GM19043 (cell line): Measurements from ENCODE around the gene OR6B1.
"Not testable (repeated sequence)": the region's sequence is repeated elsewhere in the genome, so short reads cannot be mapped to it uniquely, and the experiment has no call there.

ENCODE experiments used
- ATAC-seq: cut with Tn5 transposase; IDR thresholded peaks from one replicate; pipeline ENCODE4 v1.9.1; 2021; ENCODE audit warnings: low read depth; ENCODE audit not compliant: unreplicated experiment

Gene OR6B1

DNA sequence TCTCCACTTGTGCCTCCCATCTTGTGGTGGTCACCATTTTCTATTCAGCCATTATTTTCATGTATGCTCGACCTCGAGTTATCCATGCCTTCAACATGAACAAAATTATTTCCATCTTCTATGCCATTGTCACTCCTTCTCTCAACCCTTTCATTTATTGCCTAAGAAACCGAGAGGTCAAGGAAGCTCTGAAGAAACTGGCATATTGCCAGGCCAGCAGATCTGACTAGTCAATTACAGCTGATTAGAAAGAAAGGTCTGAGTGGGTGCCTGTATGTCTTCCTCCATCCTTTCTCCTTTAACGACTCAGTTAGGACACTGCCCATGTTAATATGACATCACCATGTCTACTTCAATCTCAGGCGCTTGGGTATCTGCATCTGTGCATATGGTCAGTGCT, 4.6 kb downstream of the OR6B1 start:
- no peak for ATAC-seq

DNA sequence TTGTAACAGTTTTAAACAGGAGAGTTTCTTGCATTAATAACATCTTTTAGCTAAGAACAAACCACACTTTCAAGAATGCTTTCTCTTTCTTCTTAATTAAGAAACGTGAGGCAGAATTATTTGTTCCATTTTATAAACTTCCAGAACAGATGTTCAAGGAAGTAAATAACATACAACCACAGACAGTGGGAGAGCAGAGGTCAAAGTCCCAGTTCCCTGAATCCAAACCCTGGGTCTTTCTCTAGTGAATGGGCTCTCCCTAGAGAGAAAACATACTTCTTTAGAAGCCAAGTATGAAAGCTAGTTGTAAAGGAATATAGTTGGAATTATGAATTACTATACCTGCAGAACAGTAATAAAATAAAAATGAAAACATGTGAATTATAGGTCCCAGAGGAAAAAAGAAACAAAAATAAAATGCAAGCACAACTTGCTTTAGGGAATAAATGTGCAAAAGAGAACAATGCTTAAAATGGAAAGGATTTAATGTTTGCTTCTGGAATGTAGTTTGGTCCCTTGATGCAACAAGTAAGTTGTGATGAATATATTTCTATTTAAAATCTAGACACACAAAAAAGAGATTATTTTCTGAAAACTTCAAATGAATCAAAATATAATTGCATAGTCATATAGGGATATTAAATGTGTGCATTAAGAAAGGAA, 6.0 kb downstream of the OR6B1 start:
- ATAC-seq: no peak

- no peak for ATAC-seq
Measured at GRCh38 chr7:144006692-144007042, 6.5 kb downstream of the OR6B1 start.

- ATAC-seq: no peak
Measured at GRCh38 chr7:144009361-144009760, 9.2 kb downstream of the OR6B1 start.

GRCh38 chr7:144010061-144010460, 9.9 kb downstream of the OR6B1 start:
- ATAC-seq: not testable (repeated sequence)

GRCh38 chr7:144010821-144011220, 10.7 kb downstream of the OR6B1 start:
- not testable (repeated sequence) for ATAC-seq

DNA sequence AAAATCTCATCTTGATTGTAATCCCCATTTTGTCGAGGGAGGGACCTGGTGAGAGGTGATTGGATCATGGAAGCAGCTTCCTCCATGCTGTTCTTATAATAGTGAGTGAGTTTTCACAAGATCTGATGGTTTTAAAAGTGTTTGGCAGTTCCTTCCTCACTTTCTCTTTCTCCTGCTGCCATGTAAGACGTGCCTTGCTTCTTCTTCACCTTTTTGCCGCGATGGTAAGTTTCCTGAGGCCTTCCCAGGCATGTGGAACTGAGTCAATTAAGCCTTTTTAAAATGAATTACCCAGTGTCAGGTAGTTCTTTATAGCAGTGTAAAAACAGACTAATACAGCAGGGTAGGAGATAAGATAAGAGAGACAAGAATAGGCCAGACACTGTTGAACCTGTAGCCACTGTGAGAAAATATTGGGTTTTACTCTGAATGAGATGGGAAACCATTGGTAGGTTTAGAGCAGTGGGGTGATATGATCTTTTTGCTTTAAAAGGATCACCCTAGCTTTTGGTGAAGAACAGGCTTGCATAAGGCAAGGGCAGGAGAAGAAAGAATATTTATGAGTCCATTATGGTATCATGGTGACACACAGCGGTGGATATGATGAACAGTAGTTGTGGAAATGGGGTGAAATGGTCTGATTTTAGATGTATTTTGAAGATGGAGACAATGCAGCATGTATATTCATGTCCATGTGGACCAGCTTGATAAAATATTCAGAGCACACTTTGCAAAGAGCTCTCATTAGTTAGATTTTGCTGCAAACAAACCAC, 11.5 kb downstream of the OR6B1 start:
- no peak for ATAC-seq

GRCh38 chr7:144018065-144018464, 17.9 kb downstream of the OR6B1 start:
- ATAC-seq: no peak

- no peak for ATAC-seq
Measured at GRCh38 chr7:144019457-144019856, 19.3 kb downstream of the OR6B1 start.

- no peak for ATAC-seq
Measured at GRCh38 chr7:144020340-144020739, 20.2 kb downstream of the OR6B1 start.

DNA sequence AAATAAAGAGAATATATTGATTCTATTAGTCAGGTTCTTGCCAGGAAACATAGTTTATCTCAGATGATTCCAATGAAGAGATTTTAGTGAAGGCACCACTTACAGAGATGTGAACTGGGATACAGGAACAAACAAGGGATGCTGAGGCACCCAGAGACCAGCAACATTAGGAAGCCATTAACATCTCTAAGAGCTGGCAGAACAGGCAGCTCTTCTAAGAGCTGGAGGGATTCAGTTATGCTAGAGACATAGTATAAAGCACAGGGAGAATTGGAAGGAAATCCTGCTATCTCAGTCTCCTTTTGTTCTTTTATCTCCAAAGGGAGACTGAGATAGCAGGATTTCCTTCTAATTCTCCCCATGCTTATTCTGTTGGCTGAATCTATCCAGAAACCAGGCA, 22.0 kb downstream of the OR6B1 start:
- no peak for ATAC-seq

DNA sequence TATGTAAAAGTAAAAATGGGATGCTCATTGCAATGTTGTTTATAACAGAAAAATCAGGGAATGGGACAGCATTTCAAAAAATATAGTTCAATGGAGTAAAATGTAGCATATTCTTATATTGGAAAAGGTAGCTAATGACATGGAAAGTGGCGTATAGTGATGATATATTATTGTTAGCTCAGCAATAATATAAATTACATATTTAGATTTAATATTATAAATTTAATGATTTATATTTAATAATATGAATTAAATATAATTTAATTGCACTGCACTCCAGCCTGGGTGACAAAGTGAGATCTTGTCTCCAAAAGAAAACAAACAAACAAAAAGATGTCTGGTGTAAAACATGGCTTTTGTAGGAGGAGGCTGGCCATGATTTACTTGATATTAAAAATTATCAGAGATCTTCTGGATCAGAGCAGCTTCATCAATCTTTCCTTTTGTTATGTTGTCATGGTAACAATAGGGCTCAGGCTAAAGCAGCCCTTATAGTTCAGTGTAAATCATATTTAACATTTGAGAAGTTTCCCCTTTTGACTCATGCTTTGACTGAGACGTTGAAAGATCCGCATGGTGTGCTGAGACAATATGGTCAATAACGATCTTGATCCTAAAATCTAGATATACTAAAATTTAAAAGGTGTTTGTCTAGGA, 23.2 kb downstream of the OR6B1 start:
- no peak for ATAC-seq

- no peak for ATAC-seq
Measured at GRCh38 chr7:144024213-144024612, 24.1 kb downstream of the OR6B1 start.

DNA sequence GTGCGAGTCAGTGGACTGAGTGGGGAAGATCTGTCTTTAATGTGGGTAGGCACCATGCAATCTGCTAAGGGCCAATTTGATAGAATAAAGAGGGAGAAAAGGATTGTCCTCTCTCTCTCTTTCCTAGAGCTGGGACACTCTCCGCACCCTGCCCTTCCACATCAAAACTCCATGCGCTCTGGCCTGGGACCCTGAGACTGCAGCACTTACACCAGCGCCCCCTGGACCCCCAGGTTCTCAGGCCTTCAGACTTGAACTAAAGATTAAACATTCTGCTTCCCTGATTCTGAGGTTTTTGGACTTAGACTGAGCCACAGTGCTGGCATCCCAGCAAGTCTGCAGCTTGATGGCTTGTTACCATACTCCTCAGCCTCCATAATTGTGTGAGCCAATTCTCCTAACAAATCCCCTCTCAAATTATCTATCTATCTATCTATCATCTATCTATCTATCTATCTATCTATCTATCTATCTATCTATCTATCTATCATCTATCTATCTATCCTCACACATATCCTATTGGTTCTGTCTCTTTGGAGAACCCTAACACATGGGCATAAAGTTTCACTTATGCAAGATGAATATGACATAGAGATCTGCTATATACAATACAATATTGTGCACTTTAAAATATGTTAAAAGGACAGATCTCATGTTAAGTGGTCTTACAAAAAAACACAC, 26.2 kb downstream of the OR6B1 start:
- no peak for ATAC-seq

DNA sequence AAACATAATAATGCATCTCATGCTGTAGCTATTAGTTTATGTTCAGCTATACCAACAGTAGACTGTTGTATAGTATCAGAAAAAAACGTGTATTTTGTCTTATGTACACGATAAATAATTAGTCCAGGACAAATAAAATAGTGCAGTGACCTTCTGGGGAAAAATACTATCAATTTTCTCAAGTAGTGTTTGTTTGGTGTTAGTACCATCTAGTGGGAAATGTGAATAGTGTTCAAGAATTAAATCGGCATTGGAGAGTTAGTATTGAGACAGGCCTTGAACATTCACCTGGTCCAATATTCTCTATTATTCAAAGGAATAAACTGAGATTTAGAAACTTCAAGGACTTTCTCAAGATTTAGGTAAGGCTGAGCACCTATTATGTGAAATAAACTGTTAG, 26.9 kb downstream of the OR6B1 start:
- no peak for ATAC-seq

DNA sequence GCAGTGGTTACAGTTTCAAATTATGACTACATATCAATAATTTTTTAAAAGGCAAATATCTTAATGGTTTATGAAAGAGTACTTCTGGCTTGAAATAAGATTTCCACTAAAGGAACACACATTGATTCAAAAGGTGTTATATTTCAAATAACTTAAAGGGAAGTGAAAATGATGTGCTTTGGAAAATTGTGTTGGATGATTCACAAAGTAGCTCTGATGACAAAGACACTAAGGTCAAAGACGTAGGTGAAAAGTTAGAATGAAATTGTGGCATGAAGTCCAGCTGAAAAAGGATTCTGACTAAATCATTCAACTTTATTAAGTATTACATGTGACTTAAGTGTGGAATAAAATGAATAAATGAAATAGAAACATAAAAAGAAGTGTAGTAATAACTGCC, 27.9 kb downstream of the OR6B1 start:
- no peak for ATAC-seq

- no peak for ATAC-seq
Measured at GRCh38 chr7:144028547-144028946, 28.4 kb downstream of the OR6B1 start.

GRCh38 chr7:144032516-144032915, 32.4 kb downstream of the OR6B1 start:
- ATAC-seq: no peak

- no peak for ATAC-seq
Measured at GRCh38 chr7:144032985-144033709, 33.0 kb downstream of the OR6B1 start.

GRCh38 chr7:144035385-144035784, 35.3 kb downstream of the OR6B1 start:
- no peak for ATAC-seq
